Measurements from ENCODE around the gene MLLT3. TPM values are rescaled to one million over a fixed set of nuclear protein-coding genes. Genes with fewer than 3 reads are reported as not detected.
A peak's percentile ranks its signal among the peaks of the same experiment; 100 is the strongest.

MLLT3 gene
- total RNA-seq, 1 donor: 19.8 TPM

DNA sequence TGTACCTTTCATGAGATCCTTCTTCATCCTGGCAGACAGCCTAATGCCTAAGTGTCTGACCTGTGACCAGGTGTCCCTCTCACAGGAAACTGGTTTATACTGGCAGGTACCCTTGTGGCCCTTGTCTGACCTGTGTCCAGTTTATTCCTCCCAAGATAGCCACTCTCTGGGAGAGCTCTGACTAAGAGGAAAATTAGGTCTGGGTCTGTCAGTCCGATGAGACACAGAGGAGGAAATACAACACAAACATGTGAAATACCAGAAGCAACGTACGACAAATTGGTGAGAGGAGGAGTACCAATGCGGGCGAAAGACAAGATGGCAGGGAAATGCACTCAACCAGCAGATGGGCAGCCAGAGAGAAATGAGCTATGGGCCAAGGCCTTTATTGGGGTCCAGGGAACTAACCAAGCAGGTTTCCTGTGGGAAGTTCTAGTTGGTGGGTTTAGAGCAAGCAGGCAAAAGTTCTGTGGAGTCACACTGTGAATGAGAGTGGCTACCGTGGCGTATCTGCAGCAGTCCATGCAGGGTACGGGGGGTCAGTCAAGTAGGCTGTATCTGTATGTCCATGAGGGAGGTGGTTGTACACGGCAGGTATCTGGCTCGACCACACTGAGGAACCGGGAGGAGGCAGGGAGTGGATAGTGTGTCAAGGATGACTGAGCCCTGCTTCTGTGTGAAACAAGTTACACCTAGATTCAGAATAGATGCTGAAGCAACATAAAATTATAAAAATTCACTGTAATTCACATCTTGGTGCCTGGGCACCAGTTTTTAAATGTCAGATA, 109.0 kb downstream of the MLLT3 start:
- TF ChIP-seq, protein P1, sequence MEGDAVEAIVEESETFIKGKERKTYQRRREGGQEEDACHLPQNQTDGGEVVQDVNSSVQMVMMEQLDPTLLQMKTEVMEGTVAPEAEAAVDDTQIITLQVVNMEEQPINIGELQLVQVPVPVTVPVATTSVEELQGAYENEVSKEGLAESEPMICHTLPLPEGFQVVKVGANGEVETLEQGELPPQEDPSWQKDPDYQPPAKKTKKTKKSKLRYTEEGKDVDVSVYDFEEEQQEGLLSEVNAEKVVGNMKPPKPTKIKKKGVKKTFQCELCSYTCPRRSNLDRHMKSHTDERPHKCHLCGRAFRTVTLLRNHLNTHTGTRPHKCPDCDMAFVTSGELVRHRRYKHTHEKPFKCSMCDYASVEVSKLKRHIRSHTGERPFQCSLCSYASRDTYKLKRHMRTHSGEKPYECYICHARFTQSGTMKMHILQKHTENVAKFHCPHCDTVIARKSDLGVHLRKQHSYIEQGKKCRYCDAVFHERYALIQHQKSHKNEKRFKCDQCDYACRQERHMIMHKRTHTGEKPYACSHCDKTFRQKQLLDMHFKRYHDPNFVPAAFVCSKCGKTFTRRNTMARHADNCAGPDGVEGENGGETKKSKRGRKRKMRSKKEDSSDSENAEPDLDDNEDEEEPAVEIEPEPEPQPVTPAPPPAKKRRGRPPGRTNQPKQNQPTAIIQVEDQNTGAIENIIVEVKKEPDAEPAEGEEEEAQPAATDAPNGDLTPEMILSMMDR (IDR thresholded peaks at IDR 0.05; ENCODE audit: insufficient read depth, low read length): no peak
- DNase-seq (ENCODE audit: low read depth): no peak
- no peak overlapping the region for H3K4me3 ChIP-seq (ENCODE audit: low read depth, low read length)

DNA sequence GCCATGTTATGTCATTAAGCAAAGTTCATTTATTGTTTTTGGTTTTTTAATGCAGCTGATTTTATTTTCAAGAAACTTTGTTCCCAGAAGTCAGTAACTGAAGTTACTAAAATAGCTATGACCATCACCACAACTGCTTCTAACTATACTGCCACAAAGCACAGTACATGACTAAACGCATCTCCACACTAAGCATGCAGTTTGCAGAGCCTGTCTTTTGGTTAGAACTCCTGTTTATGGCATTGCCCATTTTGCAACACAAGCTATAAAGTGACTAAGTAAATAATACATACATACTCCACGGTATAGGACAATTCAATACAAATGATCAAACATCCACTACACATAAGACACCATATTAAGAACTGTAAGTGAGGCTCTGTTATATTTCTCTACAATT, 109.7 kb downstream of the MLLT3 start:
- TF ChIP-seq, protein P1 (IDR thresholded peaks at IDR 0.05; ENCODE audit: insufficient read depth, low read length): no peak
- peak; percentile 13 for DNase-seq (ENCODE audit: low read depth)
- H3K4me3 ChIP-seq (ENCODE audit: low read depth, low read length): no peak overlapping the region

DNA sequence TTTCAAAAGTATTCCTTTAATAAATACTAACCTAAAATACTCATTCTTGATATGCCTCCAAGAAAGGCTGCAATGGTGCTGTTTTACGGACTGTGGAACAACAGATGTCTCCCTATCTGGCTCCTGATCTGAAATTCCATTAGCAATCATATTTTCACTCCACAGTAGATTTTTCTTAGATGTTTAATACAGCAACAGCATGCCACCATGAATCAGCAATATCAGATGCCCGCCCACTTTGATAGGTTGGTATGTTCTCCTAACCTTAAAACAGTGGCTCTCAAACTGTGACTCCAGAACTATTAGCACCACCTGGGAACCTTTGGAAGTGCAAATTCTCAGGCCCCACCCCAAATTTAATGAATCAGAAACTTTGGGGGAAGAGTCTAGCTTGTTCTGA, 110.2 kb downstream of the MLLT3 start:
- DNase-seq (ENCODE audit: low read depth): peak; percentile 79
- TF ChIP-seq, protein P1 (IDR thresholded peaks at IDR 0.05; ENCODE audit: insufficient read depth, low read length): no peak
- H3K4me3 ChIP-seq (ENCODE audit: low read depth, low read length): no peak overlapping the region

DNA sequence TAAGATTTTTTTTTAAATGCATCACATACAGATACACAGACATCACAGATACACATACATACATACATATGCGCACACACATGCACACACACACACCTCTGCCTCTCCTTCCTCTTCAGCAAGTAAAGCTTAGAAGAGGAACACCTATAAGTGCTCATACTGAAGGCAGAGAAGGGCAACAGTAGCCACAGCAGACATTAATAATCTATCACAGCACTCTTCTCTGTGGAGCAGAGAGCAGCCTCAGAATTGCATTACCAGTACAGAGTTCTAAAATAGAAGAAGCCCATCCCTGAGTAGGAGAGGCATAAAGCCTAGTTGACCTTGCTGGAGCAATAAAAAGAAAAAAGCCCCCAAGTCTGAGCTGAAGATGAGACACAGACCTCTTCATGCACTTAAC, 110.6 kb downstream of the MLLT3 start:
- no peak for DNase-seq (ENCODE audit: low read depth)
- TF ChIP-seq, protein P1 (IDR thresholded peaks at IDR 0.05; ENCODE audit: insufficient read depth, low read length): no peak
- no peak overlapping the region for H3K4me3 ChIP-seq (ENCODE audit: low read depth, low read length)

DNA sequence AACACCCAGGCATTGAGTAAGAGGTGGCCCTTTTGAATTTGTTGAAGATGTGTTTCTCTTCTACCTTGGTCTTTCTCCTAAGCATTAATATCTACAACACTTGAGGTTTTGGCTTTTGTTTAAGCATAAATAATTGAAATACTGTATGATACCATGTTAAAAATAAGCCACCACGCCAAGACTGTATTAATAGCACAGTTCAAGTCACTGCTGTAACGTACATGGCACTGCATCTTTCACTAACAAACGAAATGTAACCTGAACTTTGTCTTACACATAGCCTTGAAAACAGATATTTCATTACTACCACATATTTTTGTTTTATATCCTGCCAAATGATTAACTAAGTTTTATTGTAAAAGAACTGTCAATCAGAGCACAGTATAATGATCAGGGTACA, 112.8 kb downstream of the MLLT3 start:
- DNase-seq (ENCODE audit: low read depth): no peak
- TF ChIP-seq, protein P1 (IDR thresholded peaks at IDR 0.05; ENCODE audit: insufficient read depth, low read length): no peak

DNA sequence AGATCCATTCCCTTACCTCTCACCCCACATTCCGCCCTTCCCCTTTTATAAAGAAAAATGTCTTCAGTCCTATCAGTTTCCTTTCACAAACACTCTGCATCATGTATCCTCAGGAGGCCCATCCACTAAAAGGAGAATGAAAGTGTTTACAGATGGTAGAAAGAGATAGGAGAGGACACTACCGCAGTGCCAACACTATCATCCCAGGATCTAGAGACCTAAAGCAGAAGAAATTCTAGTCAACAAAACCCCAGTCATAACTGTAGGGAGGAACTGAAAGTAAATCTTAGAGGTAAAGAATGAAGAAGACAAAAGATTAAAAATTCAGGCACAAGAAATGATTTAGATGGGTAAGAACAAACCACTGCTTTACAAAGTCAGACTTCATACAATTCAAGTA, 114.1 kb downstream of the MLLT3 start:
- H3K4me3 ChIP-seq (ENCODE audit: low read depth, low read length): no peak overlapping the region
- TF ChIP-seq, protein P1 (IDR thresholded peaks at IDR 0.05; ENCODE audit: insufficient read depth, low read length): no peak
- DNase-seq (ENCODE audit: low read depth): no peak

More for the DNA sequence above, 112.8 kb downstream of the MLLT3 start:
- no peak overlapping the region for H3K4me3 ChIP-seq (ENCODE audit: low read depth, low read length)
